ENCODE data around the gene NOS3.

- no peak for TF ChIP-seq CTCF (conservative IDR thresholded peaks at IDR 0.05; ENCODE audit: low read depth in 2 of 2)
- no peak for TF ChIP-seq CREB1 (CRISPR knock-in tag; IDR thresholded peaks at IDR 0.05; ENCODE audit: low read depth)
- TF ChIP-seq NANOG (IDR thresholded peaks at IDR 0.05; ENCODE audit: borderline replicate concordance): no peak
Measured at GRCh38 chr7:150941351-150942000, 49.3 kb upstream of the NOS3 start.

All from GM23338 (cell line).